GM10847 (cell line): ENCODE measurements around the gene PYCR2.

Source experiments
- POLR2A ChIP-seq: IDR thresholded peaks from 2 replicates; pipeline ENCODE4 v1.6.1; 2011; ENCODE audit not compliant: insufficient read length; ENCODE audit errors: extremely low read depth

The PYCR2 gene

DNA sequence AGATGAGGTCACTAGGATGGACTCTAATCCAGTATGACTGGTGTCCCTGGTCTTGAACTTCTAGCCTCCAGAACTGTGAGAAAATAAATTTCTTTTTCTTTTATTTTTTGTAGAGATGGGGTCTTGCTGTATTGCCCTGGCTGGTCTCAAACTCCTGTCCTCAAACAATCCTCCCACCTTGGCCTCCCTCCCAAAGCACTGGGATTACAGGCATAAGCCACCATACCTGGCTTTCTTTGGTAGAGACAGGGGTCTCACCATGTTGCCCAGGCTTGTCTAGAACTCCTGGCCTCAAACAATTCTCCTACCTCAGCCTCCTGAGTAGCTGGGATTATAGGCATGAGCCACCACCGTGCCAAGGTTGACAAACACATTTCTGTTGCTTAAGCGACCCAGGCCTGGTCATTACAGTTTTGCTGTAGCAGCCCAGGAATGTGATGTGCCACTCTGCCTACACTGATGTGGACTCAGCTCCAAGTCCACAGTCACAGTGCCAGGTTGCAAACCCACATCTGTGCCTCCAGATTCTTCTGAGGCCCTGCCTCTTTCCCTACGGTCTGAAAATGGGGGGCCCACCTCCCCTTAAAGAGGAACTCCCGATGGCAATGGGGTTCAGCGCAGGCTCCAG lies 15.9 kb downstream of the PYCR2 start:
- TF ChIP-seq POLR2A, result no peak

DNA sequence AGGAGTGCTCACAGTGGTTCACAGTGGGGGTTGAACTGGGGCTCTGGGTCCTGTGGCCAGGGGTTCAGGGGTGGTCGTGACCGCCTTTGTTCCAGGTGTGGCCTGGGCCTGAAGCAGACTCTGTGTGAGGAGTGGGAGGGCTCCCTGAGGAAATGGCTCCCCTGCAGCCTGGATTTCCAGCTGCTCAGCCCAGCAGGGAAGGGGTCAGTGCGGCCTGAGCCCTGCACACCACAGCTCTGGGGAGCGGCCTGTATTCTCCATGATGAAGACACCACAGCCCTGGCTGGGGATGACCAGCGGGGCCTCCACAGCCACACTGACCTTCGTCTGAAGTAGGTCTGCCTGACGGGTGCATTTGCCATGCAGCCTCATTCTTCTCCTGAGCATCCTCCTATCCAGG lies 16.7 kb downstream of the PYCR2 start:
- TF ChIP-seq POLR2A, result no peak

DNA sequence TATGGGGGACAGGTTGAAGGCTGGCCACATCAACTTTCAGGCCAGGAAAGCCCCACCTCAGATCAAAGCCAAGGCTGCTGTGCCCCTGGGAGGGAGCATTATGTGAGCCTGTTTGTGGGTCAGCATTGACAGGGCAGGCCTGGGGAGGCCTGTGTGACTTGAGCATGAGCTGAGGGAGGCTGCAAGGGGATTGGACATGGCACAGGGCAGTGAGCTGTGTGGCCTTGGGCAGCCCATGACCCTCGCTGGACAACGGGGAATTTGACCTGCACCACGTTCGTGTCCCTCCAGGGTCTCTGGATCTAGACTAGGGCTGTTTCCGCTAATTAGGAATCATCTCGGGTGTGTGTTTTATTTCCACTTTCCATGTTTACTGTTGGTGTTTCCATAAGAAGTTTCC lies 17.6 kb downstream of the PYCR2 start:
- TF ChIP-seq POLR2A, result no peak

DNA sequence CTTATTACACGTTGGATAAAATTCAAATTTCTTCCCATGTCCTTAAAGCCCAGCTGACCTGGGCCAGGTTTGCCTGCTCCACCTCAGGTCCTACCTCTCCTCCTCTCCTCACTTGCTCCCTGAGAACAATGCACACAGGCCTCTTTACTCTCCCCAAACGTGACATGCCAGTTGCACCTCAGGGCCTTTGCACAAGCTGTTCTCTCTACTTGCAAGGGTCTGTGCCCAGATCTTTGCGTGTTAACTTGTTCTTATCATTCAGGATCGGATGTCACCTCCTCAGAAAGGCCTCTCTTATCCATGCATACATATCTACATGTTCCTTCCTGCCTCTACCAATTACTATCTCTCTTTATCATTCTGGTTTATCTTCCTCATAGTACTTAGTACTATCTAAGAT lies 20.4 kb downstream of the PYCR2 start:
- no peak for TF ChIP-seq POLR2A

DNA sequence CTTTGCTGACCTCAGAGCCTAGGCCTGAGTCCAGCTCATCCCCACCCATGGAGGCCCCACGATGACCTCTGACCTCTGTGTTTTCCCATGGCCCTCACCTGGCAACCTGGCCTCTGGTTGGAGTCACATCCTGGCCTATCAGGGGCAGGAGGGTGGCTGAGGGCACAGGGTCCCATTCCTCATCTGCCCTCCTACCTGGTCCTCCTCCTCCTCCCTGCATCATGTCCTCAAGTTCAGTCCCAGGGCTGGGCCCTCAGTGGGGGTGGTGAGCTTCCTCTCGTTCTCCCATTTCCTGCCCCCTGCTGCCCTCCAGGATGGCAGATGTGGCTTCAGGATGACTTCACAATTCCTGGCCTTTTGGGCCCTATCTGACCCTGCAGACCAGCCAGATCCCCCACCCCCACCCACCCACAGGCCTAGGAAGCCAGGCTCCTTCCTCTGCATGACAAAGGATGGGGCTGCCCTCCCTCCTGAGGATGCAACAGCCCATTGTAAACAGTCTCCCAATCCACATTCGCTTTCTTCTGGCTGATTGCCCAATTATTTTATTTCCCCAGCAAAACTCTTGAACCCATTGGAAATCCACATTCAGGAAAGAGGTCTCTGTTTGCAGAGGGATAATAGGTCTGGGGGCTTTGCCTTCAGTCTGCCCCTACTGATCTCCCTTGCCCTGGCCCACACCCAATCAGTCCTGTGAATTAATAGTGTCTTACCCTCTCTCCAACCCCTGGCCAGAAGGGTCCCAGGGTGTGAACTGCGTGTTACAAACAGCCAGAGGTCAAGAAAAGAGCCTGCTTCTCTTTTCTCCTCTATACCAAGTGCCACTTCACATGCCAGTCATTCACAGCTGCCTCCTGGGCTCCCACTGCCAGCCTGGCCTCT lies 24.8 kb downstream of the PYCR2 start:
- TF ChIP-seq POLR2A, result no peak

DNA sequence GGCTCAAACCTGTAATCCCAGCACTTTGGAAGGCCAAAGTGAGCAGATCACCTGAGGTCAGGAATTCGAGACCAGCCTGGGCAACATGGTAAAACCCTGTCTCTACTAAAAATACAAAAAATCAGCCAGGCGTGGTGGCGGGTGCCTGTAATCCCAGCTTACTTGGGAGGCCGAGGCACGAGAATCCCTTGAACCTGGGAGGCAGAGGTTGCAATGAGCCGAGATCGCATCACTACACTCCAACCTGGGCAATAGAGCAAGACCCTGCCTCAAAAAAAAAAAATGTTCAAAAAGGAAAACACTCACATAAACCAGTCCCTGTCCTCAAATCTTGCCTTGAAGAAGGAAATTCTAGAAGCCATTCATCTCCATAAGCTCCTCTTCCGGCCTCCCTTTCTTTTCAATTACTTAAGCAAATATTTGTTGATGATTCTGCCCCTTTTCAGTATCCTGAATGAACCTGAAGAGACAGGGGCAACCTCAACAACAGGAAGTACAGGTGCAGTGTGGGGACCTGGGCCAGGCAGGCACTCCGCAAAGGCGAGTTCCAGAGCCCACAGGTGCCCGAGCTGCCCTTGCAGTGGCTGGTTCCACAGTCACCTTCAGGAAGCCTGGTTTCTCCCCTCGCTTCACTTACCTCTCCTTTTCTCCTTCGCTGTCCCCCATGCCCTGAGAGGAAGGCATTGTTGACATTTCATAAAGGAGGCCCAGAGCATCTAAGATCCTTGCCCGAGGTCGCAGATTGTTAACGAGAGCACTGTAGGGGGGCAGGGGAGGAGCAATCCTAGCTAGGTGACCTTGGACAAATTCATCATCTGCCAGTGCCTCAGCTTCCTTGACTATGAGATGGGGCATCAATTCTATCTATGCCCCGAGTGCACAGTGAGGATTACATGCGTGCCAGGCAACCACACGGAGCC lies 26.2 kb downstream of the PYCR2 start:
- no peak for TF ChIP-seq POLR2A

DNA sequence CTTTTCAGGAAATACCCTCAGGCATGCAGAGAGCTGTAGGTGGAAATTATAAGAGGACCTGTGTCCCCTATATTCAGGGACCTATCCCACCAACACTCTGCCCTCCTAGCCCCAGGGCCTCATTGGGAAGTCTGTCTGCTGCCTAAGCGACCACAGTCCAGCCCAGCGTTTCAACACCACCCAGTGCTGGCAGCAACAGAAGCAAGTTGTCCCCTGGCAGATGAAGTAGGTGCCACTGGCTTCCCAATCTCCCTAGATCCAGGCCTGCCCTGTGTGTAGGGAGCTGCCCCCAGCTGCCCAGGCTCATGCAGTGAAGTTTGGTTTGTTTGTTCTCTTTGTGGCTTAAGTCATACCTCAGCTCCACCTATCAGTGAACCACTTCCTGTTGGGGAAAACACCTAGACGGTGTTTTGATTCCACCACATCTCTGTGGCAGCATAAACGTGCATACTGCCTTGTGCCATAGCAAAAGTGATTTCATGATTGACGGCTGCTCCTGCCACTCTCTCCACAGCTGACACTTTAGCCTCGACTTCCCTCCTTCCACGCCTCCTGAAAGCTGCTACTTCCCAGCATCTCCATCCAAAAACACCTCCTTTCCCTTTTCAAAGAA lies 27.0 kb downstream of the PYCR2 start:
- TF ChIP-seq POLR2A, result no peak

DNA sequence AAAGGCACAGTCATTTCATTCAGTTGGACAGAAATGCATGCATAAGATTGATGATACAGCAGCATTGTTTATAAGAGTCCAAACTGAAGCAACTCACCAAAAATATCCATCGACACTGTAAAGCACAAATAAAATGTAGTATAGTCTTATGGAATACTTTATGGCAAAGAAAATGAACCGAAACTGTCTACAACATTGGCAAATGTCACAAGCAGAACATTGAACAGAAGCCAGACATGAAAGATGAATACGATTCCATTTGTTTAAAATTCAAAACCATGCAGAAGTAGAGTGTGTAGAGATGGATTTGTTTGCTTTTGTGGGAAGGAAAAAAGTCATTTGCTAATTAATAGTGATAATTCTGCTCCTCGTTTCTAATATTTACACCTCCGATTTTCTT lies 27.6 kb downstream of the PYCR2 start:
- TF ChIP-seq POLR2A, result no peak

DNA sequence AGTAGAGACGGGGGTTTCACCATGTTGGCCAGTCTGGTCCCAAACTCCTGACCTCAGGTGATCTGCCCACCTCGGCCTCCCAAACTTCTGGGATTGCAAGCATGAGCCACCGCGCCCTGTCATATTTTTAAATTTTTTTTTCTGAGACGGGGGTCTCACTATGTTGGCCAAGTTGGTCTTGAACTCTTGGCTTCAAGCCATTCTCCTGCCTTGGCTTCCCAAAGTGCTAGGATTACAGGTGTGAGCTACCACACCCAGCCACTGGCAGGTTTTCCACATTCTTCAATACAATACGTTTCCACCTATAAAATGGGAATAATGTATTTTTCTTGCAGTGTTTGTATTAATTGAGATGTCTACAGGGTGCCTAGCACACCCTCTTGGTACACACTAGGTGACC lies 31.7 kb downstream of the PYCR2 start:
- TF ChIP-seq POLR2A, result no peak

DNA sequence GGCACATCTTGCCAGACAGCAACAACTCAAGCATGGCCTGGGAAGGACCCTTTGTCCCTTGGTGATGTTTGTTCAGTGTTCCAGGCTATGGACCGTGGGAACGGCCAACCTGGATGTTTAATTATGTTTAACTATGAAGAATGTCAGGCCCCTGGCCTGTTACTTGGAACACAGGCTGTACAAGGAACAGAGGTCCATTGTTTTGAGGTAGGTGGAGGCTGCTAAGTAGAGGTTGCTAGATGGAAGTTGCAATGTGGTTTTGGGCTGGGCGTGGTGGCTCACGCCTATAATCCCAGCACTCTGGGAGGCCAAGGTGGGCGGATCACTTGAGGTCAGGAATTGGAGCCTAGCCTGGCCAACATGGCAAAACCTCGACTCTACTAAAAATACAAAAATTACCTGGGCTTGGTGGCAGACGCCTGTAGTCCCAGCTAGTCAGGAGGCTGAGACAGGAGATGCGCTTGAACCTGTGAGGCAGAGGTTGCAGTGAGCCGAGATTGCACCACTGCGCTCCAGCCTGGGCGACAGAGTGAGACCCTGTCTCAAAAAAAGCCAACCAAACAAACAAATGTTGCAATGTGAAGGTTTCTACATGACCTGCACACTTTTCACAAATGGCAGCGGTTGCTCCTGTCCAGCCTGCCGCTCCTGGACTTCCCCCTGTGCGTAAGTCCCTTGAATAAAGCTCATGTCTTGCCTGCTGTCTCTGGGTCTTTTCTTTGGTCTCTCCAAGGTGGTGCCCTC lies 32.6 kb downstream of the PYCR2 start:
- no peak for TF ChIP-seq POLR2A

DNA sequence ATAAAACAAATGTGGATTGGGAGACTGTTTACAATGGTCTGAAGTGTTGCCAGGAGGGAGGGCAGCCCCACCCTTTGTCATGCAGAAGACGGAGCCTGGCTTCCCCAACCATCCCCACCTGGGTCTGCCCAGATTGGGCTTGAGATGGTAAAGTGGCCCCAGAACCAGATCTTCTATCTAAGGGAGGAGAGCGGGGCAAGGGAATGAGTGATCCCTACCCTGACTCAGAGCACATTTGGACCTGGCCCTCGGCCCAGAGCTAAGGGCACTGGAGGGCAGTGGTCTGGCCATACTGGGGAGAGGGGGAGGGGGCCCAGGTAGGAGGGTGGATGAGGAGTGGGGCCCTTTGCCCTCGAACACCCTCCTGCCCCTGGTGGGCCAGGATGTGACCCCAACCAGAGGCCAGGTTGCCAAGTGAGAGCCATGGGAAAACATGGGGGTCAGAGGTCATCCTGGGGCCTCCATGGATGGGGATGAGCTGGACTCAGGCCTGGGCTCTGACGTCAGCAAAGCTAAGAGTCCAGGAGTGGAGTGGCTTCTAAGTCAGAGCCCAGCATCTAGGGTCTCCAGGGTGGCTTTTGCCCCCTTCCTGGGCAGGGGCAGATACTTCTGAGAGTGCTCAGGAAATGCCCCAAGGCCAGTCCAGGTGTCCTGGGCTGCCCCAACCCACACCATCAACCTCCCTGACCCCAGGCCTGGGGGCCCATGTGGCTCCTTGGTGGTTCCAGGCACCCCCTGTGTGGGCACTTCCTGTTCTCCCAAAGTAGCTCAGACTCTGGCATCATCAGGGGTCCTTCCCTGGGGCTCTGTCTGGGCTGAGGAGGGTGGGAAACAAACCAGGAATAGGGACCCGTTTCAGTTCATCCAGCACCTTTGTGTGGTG lies 33.5 kb downstream of the PYCR2 start:
- no peak for TF ChIP-seq POLR2A

DNA sequence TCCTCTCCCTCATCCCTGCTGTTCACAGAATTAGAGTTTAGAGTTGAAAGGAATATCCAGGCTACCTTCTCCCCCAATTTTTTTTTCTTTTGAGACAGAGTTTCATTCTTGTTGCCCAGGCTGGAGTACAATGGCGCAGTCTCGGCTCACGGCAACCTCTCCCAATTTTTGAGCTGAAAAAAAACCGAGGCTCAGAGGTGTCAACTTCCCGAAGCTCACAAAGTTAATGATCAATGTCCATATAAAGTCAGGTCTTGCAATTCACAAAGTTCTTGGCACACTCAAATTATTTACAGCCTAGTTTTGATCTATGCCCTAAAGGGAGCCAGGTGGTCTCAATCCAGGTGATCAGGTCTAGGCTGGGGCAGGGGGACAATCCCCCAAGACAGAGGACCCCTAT lies 34.3 kb downstream of the PYCR2 start:
- no peak for TF ChIP-seq POLR2A

DNA sequence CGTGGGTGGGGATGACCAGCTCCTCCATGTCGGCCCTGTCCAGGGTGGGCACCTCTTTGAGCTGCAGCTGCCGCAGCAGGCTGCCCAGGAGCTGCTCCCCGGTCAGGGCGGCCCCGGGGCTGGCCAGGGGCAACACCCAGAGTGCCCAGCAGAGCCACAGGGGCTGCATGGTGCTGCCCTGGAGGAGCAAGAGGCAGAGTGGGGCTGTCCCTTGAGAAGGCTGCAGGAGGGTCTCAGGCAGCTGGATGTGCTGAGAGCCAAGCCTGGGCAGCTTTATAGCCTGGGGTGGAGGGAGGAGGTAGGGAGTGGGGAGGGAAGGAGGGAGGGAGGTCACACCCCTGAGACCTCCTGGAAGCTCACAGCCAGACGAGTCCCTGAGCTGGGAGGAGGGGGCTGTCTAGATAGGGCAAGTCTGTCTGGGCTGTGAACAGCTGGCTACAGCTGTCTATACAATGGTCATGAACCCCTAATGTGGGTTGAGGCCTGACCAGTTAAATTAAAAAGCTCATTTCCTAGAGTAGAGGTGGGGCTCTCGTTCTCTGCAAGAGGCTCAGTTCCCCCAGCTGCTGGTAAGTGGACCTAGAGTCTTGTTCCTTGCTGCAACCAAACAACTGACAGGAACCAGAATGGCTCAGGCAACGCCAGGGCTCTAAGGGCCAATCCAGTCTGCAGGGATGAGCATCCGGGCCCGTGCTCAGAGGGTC lies 35.0 kb downstream of the PYCR2 start, which contains the start of gene LEFTY1:
Gene LEFTY1, minus strand, starts transcription at position 249 of the 704 bp plus-strand sequence. Its CDS starts 80 bp downstream, at position 169.
- no peak for TF ChIP-seq POLR2A
